ENCODE data around the gene LNX2.

The LNX2 gene

GRCh38 chr13:27605610-27606200 lies 14.6 kb downstream of the LNX2 start:
- DNase-seq (ENCODE audit: low read depth): no peak

GRCh38 chr13:27605099-27605498 lies 15.2 kb downstream of the LNX2 start:
- no peak for DNase-seq (ENCODE audit: low read depth)

GRCh38 chr13:27601803-27602202 lies 18.5 kb downstream of the LNX2 start:
- DNase-seq (ENCODE audit: low read depth): no peak

GRCh38 chr13:27601208-27601607 lies 19.1 kb downstream of the LNX2 start:
- DNase-seq (ENCODE audit: low read depth): no peak

- DNase-seq (ENCODE audit: low read depth): no peak
Observed at GRCh38 chr13:27600711-27601110, 19.6 kb downstream of the LNX2 start.

- DNase-seq (ENCODE audit: low read depth): no peak
Observed at GRCh38 chr13:27599845-27600553, 20.3 kb downstream of the LNX2 start.

GRCh38 chr13:27599096-27599495 lies 21.2 kb downstream of the LNX2 start:
- DNase-seq (ENCODE audit: low read depth): no peak

GRCh38 chr13:27595055-27595811 lies 25.1 kb downstream of the LNX2 start:
- DNase-seq (ENCODE audit: low read depth): no peak

GRCh38 chr13:27593267-27593666 lies 27.1 kb downstream of the LNX2 start:
- DNase-seq (ENCODE audit: low read depth): no peak

- no peak for DNase-seq (ENCODE audit: low read depth)
Observed at GRCh38 chr13:27592865-27593264, 27.5 kb downstream of the LNX2 start.

- no peak for DNase-seq (ENCODE audit: low read depth)
Observed at GRCh38 chr13:27588405-27588804, 31.9 kb downstream of the LNX2 start.

- no peak for DNase-seq (ENCODE audit: low read depth)
Observed at GRCh38 chr13:27587095-27587746, 33.1 kb downstream of the LNX2 start.

GRCh38 chr13:27583645-27584044 lies 36.7 kb downstream of the LNX2 start:
- no peak for DNase-seq (ENCODE audit: low read depth)

- no peak for DNase-seq (ENCODE audit: low read depth)
Observed at GRCh38 chr13:27578121-27579030, 42.0 kb downstream of the LNX2 start.

- no peak for DNase-seq (ENCODE audit: low read depth)
Observed at GRCh38 chr13:27574661-27575060, 45.7 kb downstream of the LNX2 start.

- DNase-seq (ENCODE audit: low read depth): no peak
Observed at GRCh38 chr13:27573265-27573664, 47.1 kb downstream of the LNX2 start.

GRCh38 chr13:27572234-27572901 lies 48.0 kb downstream of the LNX2 start:
- no peak for DNase-seq (ENCODE audit: low read depth)

- DNase-seq (ENCODE audit: low read depth): no peak
Observed at GRCh38 chr13:27570906-27571305, 49.4 kb downstream of the LNX2 start.

- no peak for DNase-seq (ENCODE audit: low read depth)
Observed at GRCh38 chr13:27569405-27569804, 50.9 kb downstream of the LNX2 start.

- no peak for DNase-seq (ENCODE audit: low read depth)
Observed at GRCh38 chr13:27565818-27566217, 54.5 kb downstream of the LNX2 start.

GRCh38 chr13:27562457-27562856 lies 57.9 kb downstream of the LNX2 start:
- DNase-seq (ENCODE audit: low read depth): no peak

Data from stimulated activated CD8-positive, alpha-beta memory T cell treated with anti-CD3 and anti-CD28 coated beads, Interleukin-12 subunit alpha, Interleukin-12 subunit beta, amount 100 ng/mL, for 1 hour (primary cell).